IMR-90 (cell line): ENCODE measurements around the gene SLC6A7. TPM values are rescaled to one million over a fixed set of nuclear protein-coding genes. Genes with fewer than 3 reads are reported as not detected.

Source experiments
- ATAC-seq: fragments of 200-7000 bp; cut with Tn5 transposase; 2 replicates; pipeline ENCODE4 v1.9.1; 2020; ENCODE audit warnings: low read depth, mild to moderate bottlenecking, moderate library complexity
- BruUV-seq: library from RNA; stranded (reverse); fragments of 400-500 nt; replicated peaks from 2 replicates; lab custom pipeline; 2021; lab: Mats Ljungman, UMichigan
- CTCF ChIA-PET: fragments of 300-600 bp; formaldehyde crosslinking; extraction: SDS; loops from one replicate; lab custom pipeline; 2021; ENCODE audit warnings: antibody characterized with exemption; lab: Yijun Ruan, JAX
- POLR2A ChIA-PET: fragments of 300-600 bp; sonication (Branson Sonifier 250); formaldehyde crosslinking; loops from one replicate; lab custom pipeline; 2022; ENCODE audit warnings: antibody characterized with exemption; ENCODE audit not compliant: unreplicated experiment; lab: Charles Lee
- DNase-seq: peaks from one replicate; pipeline ENCODE4 v3.0.0; 2013
- H2AFZ ChIP-seq: replicated peaks from 2 replicates; pipeline ENCODE3; 2013; ENCODE audit warnings: low read length, mild to moderate bottlenecking; ENCODE audit not compliant: poor library complexity
- H2AK5ac ChIP-seq: 2 replicates; pipeline ENCODE4 v1.6.1; 2013; ENCODE audit warnings: low read depth, low read length, inconsistent platforms
- H2AK9ac ChIP-seq: replicated peaks from 2 replicates; pipeline ENCODE3; 2013; ENCODE audit warnings: mild to moderate bottlenecking, low read depth, low read length, moderate library complexity; ENCODE audit not compliant: poor library complexity
- H2BK120ac ChIP-seq: 2 replicates; pipeline ENCODE4 v1.6.1; 2013; ENCODE audit warnings: low read depth, low read length, inconsistent platforms
- H2BK15ac ChIP-seq: 3 replicates; pipeline ENCODE4 v1.6.1; 2013; ENCODE audit warnings: low read depth, low read length, inconsistent platforms
- H2BK20ac ChIP-seq: 2 replicates; pipeline ENCODE4 v1.6.1; 2013; ENCODE audit warnings: low read depth, mild to moderate bottlenecking, inconsistent platforms, low read length, moderate library complexity
- H2BK5ac ChIP-seq: 2 replicates; pipeline ENCODE4 v1.6.1; 2013; ENCODE audit warnings: mild to moderate bottlenecking, low read depth, low read length, inconsistent platforms; ENCODE audit not compliant: poor library complexity, severe bottlenecking
- H3K14ac ChIP-seq: replicated peaks from 2 replicates; pipeline ENCODE4 v1.6.1; 2013; ENCODE audit warnings: low read depth, low read length, inconsistent platforms
- H3K18ac ChIP-seq: 2 replicates; pipeline ENCODE4 v1.6.1; 2013; ENCODE audit warnings: low read depth, low read length, control low read depth
- H3K23ac ChIP-seq: 2 replicates; pipeline ENCODE4 v1.6.1; 2013; ENCODE audit warnings: low read depth, low read length, inconsistent platforms
- H3K27ac ChIP-seq: 2 replicates; pipeline ENCODE4 v1.5.1; 2013; ENCODE audit warnings: mild to moderate bottlenecking, control low read depth, low read length; ENCODE audit not compliant: insufficient read depth
- H3K27me3 ChIP-seq: 2 replicates; pipeline ENCODE4 v1.6.1; 2013; ENCODE audit warnings: low read length; ENCODE audit not compliant: control insufficient read depth, insufficient read depth
- H3K36me3 ChIP-seq: 2 replicates; pipeline ENCODE4 v1.6.1; 2013; ENCODE audit warnings: low read length, mixed read lengths; ENCODE audit not compliant: control insufficient read depth, insufficient read depth
- H3K4ac ChIP-seq: 2 replicates; pipeline ENCODE4 v1.6.1; 2013; ENCODE audit warnings: low read depth, low read length, inconsistent platforms
- H3K4me1 ChIP-seq: 2 replicates; pipeline ENCODE4 v1.6.1; 2013; ENCODE audit warnings: low read length, mixed read lengths; ENCODE audit not compliant: control insufficient read depth, insufficient read depth
- H3K4me2 ChIP-seq: 2 replicates; pipeline ENCODE4 v1.6.1; 2013; ENCODE audit warnings: low read depth, mild to moderate bottlenecking, control low read depth, low read length, moderate library complexity
- H3K4me3 ChIP-seq: 2 replicates; pipeline ENCODE4 v1.5.1; 2013; ENCODE audit warnings: low read depth, mild to moderate bottlenecking, control low read depth, low read length, moderate library complexity; ENCODE audit not compliant: insufficient read depth
- H3K56ac ChIP-seq: 2 replicates; pipeline ENCODE4 v1.6.1; 2013; ENCODE audit warnings: low read length, inconsistent platforms; ENCODE audit not compliant: insufficient read depth; ENCODE audit errors: extremely low read depth
- H3K79me1 ChIP-seq, 2 experiments: 2 replicates each; pipeline ENCODE4 v1.6.1; 2013; ENCODE audit warnings: low read length in 2 of 2, inconsistent platforms in 1 of 2, low read depth in 1 of 2
- H3K9ac ChIP-seq: 2 replicates; pipeline ENCODE4 v1.6.1; 2013; ENCODE audit warnings: low read depth, low read length, control low read depth
- H3K9me1 ChIP-seq: 2 replicates; pipeline ENCODE4 v1.6.1; 2013; ENCODE audit warnings: low read length, inconsistent platforms; ENCODE audit not compliant: insufficient read depth
- H3K9me3 ChIP-seq: 2 replicates; pipeline ENCODE4 v1.6.1; 2013; ENCODE audit warnings: low read length; ENCODE audit not compliant: control insufficient read depth, insufficient read depth
- H4K20me1 ChIP-seq: 2 replicates; pipeline ENCODE4 v1.6.1; 2013; ENCODE audit warnings: low read length, inconsistent platforms; ENCODE audit not compliant: insufficient read depth
- H4K5ac ChIP-seq: 2 replicates; pipeline ENCODE4 v1.6.1; 2013; ENCODE audit warnings: mild to moderate bottlenecking, low read depth, low read length, control low read depth
- H4K8ac ChIP-seq, 2 experiments: 2 replicates each; pipeline ENCODE4 v1.6.1; 2013; ENCODE audit warnings: low read depth in 2 of 2, low read length in 2 of 2, control low read depth in 1 of 2, inconsistent platforms in 1 of 2
- H4K91ac ChIP-seq: 2 replicates; pipeline ENCODE4 v1.6.1; 2013; ENCODE audit warnings: low read depth, low read length, inconsistent platforms; ENCODE audit not compliant: insufficient read depth
- BHLHE40 ChIP-seq: fragments of 150-350 bp; IDR thresholded peaks from 2 replicates; pipeline ENCODE4 v1.6.1; 2016; ENCODE audit warnings: mild to moderate bottlenecking, low read depth, low read length
- CEBPB ChIP-seq: IDR thresholded peaks from 2 replicates; pipeline ENCODE4 v1.6.1; 2012; ENCODE audit warnings: low read depth, low read length, improper control_type of control experiment
- CHD1 ChIP-seq: IDR thresholded peaks from 2 replicates; pipeline ENCODE4 v1.6.1; 2012; ENCODE audit warnings: low read depth, low read length, improper control_type of control experiment
- CTCF ChIP-seq: conservative IDR thresholded peaks from 2 replicates; pipeline ENCODE4 v1.5.1; 2012; ENCODE audit warnings: mild to moderate bottlenecking, low read depth, low read length, improper control_type of control experiment
- ELK1 ChIP-seq: fragments of 150-350 bp; IDR thresholded peaks from 2 replicates; pipeline ENCODE4 v1.6.1; 2016; ENCODE audit warnings: low read depth, mild to moderate bottlenecking, low read length, moderate library complexity, borderline replicate concordance
- FOS ChIP-seq: fragments of 150-350 bp; IDR thresholded peaks from 2 replicates; pipeline ENCODE4 v1.6.1; 2016; ENCODE audit warnings: low read depth, low read length
- MAFK ChIP-seq: IDR thresholded peaks from 2 replicates; pipeline ENCODE4 v1.6.1; 2012; ENCODE audit warnings: low read depth, low read length, improper control_type of control experiment
- MAZ ChIP-seq: IDR thresholded peaks from 2 replicates; pipeline ENCODE4 v1.6.1; 2012; ENCODE audit warnings: low read depth, mild to moderate bottlenecking, low read length, improper control_type of control experiment, moderate library complexity, borderline replicate concordance
- MXI1 ChIP-seq: IDR thresholded peaks from 2 replicates; pipeline ENCODE4 v1.6.1; 2012; ENCODE audit warnings: low read depth, mild to moderate bottlenecking, low read length, moderate library complexity, borderline replicate concordance
- POLR2A ChIP-seq: IDR thresholded peaks from 2 replicates; pipeline ENCODE4 v1.6.1; 2012; ENCODE audit warnings: mild to moderate bottlenecking, low read depth, low read length
- USF2 ChIP-seq: fragments of 150-350 bp; IDR thresholded peaks from 2 replicates; pipeline ENCODE4 v1.6.1; 2017; ENCODE audit warnings: mild to moderate bottlenecking, antibody characterized with exemption, low read length, low read depth
- WGBS, 2 experiments: methylation state at CpG; one replicate each; pipeline versions ENCODE4 v1.1.5 to v1.1.7; 2013; ENCODE audit warnings: missing lambda C conversion rate in 2 of 2; ENCODE audit not compliant: insufficient read length in 1 of 2; ENCODE audit errors: extremely low coverage in 2 of 2; 5-methylcytosine and 5-hydroxymethylcytosine counted together
- dilution Hi-C: fragments of 300-500 bp; cut with HindIII; formaldehyde crosslinking; loops from one replicate; pipeline ENCODE4 v1.14.3; 2018; ENCODE audit warnings: low sequenced_read_pairs; ENCODE audit not compliant: unreplicated experiment
- in situ Hi-C: fragments of 300-500 bp; cut with MboI; formaldehyde crosslinking; loops from 3 replicates; pipeline ENCODE4 v1.14.3; 2019; ENCODE audit warnings: low sequenced_read_pairs, inconsistent platforms, mixed read lengths
- intact Hi-C: fragments of 100-400 bp; cut with micrococcal nuclease; formaldehyde crosslinking; loops from 2 replicates; pipeline ENCODE4 v1.10.0; 2022
- polyA plus RNA-seq, 3 experiments: library from polyadenylated mRNA; depleted of rRNA; stranded (reverse); fragments of >200 nt; gene quantifications; 2 replicates each; pipeline ENCODE4 v1.2.3, GENCODE V29; 2012; ENCODE audit warnings: low replicate concordance in 1 of 3
- total RNA-seq: library from RNA; depleted of rRNA; stranded (reverse); fragments of >200 nt; gene quantifications from 2 replicates; pipeline ENCODE4 v1.2.3, GENCODE V29; 2012

Gene SLC6A7
- total and polyA plus RNA-seq, 2 of the 4 experiments (the other 2 are of a cell fraction) = under 0.01 TPM; not detected in 1

- no peaks in the 10 kb centered on the region for H3K36me3 ChIP-seq
- no peak for ATAC-seq
These were observed 4.6 kb upstream of the SLC6A7 start for GRCh38 chr5:150184990-150185912.

More at GRCh38 chr5:150184990-150185912, 4.6 kb upstream of the SLC6A7 start:
- no peak overlapping the region for H3K9ac ChIP-seq
- no peak overlapping the region for H4K91ac ChIP-seq
- in situ Hi-C loops = no loop called here
- no peaks in the 10 kb centered on the region for H3K79me1 ChIP-seq
- H3K14ac ChIP-seq = no peak overlapping the region
- WGBS, 2 experiments = 92% methylated on average over 2 of the region's 12 CpGs; no CpG with 5 or more reads in 1 of the 2 experiments
- H3K4me3 ChIP-seq = no peak overlapping the region
- TF ChIP-seq MAFK (no peak), MXI1 (no peak), CEBPB (no peak), POLR2A (no peak), ELK1 (no peak), FOS (no peak), USF2 (no peak), CHD1 (no peak), CTCF (no peak), MAZ (no peak), BHLHE40 (no peak)
- H2BK15ac ChIP-seq = no peak overlapping the region
- ChIA-PET CTCF (no interaction called here), POLR2A (no interaction called here)
- no peak for DNase-seq
- no peak overlapping the region for H4K5ac ChIP-seq
- H2BK120ac ChIP-seq = no peak overlapping the region
- BruUV-seq = no TSS peak
- no peaks in the 10 kb centered on the region for H3K9me3 ChIP-seq
- H3K4me2 ChIP-seq = no peak overlapping the region
- no peak overlapping the region for H2AK5ac ChIP-seq
- peaks cover 79% of the 10 kb centered on the region for H3K27me3 ChIP-seq
- H4K8ac ChIP-seq = no peak overlapping the region
- peaks cover 4% of the 10 kb centered on the region; the same call in 1 of the 2 replicates for H3K9me1 ChIP-seq
- H3K4me1 ChIP-seq = peaks cover 2% of the 10 kb centered on the region; the same call in 1 of the 2 replicates
- H2AK9ac ChIP-seq = no peak overlapping the region
- H3K56ac ChIP-seq = no peak overlapping the region
- H3K4ac ChIP-seq = no peak overlapping the region
- no peak overlapping the region for H2BK5ac ChIP-seq
- H4K20me1 ChIP-seq = no peaks in the 10 kb centered on the region; the same call in 1 of the 2 replicates
- no peak overlapping the region for H3K23ac ChIP-seq
- no peak overlapping the region for H3K18ac ChIP-seq
- H3K27ac ChIP-seq = no peak overlapping the region
- no peak overlapping the region for H2AFZ ChIP-seq
- intact Hi-C loops = no loop called here
- dilution Hi-C loops = no loop called here
- H2BK20ac ChIP-seq = no peak overlapping the region
